ENCODE measurements around the gene DRG2.

DRG2 gene

GRCh38 chr17:18110636-18111145, 22.9 kb downstream of the DRG2 start:
- Histone ChIP-seq H3K36me3 (ENCODE audit: control insufficient read depth in 1 of 2, insufficient read depth in 2 of 2, low read length in 2 of 2) (peaks cover 6 to 12% of the 10 kb centered on the region in 2 donors), H3K4me3 (ENCODE audit: low read depth in 1 of 2, low read length in 2 of 2) (no peak overlapping the region), H3K4me1 (ENCODE audit: control insufficient read depth in 1 of 2, insufficient read depth in 2 of 2, low read length in 2 of 2) (peaks cover 0 to 2% of the 10 kb centered on the region in 2 donors), H3K9me3 (ENCODE audit: control insufficient read depth in 1 of 2, low read length in 2 of 2) (no peaks in the 10 kb centered on the region), H3K9ac (ENCODE audit: low read depth in 1 of 2, low read length in 2 of 2) (no peak overlapping the region), H3K27ac (ENCODE audit: low read depth, low read length) (no peak overlapping the region), H3K27me3 (ENCODE audit: control insufficient read depth in 1 of 2, insufficient read depth in 2 of 2, low read length in 2 of 2) (no peaks in the 10 kb centered on the region)

- peaks cover 0 to 4% of the 10 kb centered on the region in 2 donors for H3K4me1 ChIP-seq (ENCODE audit: control insufficient read depth in 1 of 2, insufficient read depth in 2 of 2, low read length in 2 of 2)
- no peak overlapping the region for H3K27ac ChIP-seq (ENCODE audit: low read depth, low read length)
- peaks cover 6 to 8% of the 10 kb centered on the region in 2 donors for H3K36me3 ChIP-seq (ENCODE audit: control insufficient read depth in 1 of 2, insufficient read depth in 2 of 2, low read length in 2 of 2)
- no peak overlapping the region for H3K9ac ChIP-seq (ENCODE audit: low read depth in 1 of 2, low read length in 2 of 2)
- H3K27me3 ChIP-seq (ENCODE audit: control insufficient read depth in 1 of 2, insufficient read depth in 2 of 2, low read length in 2 of 2) = no peaks in the 10 kb centered on the region
- H3K9me3 ChIP-seq (ENCODE audit: control insufficient read depth in 1 of 2, low read length in 2 of 2) = no peaks in the 10 kb centered on the region
- H3K4me3 ChIP-seq (ENCODE audit: low read depth in 1 of 2, low read length in 2 of 2) = no peak overlapping the region
Observed at GRCh38 chr17:18111330-18111971, 23.7 kb downstream of the DRG2 start.

- Histone ChIP-seq H3K9me3 (ENCODE audit: control insufficient read depth in 1 of 2, low read length in 2 of 2) (no peaks in the 10 kb centered on the region), H3K4me3 (ENCODE audit: low read depth in 1 of 2, low read length in 2 of 2) (no peak overlapping the region), H3K4me1 (ENCODE audit: control insufficient read depth in 1 of 2, insufficient read depth in 2 of 2, low read length in 2 of 2) (peaks cover 0 to 4% of the 10 kb centered on the region in 2 donors), H3K36me3 (ENCODE audit: control insufficient read depth in 1 of 2, insufficient read depth in 2 of 2, low read length in 2 of 2) (no peaks in the 10 kb centered on the region), H3K27ac (ENCODE audit: low read depth, low read length) (no peak overlapping the region), H3K9ac (ENCODE audit: low read depth in 1 of 2, low read length in 2 of 2) (no peak overlapping the region), H3K27me3 (ENCODE audit: control insufficient read depth in 1 of 2, insufficient read depth in 2 of 2, low read length in 2 of 2) (no peaks in the 10 kb centered on the region)
Observed at GRCh38 chr17:18115517-18115916, 27.8 kb downstream of the DRG2 start.

DNA sequence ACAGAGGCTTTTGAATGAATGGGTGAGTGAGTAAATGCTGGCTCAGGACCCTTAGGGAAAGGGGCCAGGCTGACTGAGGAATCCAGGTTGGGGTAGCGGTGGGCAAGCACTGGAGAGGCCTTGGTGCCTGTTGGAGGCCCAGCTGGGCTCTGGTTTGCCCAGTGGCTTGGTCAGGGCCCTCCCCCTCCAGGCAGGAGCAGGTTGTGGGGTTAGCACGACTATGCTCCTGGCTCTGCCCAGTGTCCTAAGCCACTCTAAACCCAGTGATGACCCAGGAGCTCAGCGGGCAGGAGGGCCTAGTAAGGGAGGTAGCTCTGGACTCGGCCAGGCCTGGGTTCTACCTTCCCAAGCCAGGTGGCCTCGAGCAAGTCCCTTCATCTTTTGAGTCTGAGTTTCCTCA, 28.3 kb downstream of the DRG2 start:
- no peaks in the 10 kb centered on the region for H3K27me3 ChIP-seq (ENCODE audit: control insufficient read depth in 1 of 2, insufficient read depth in 2 of 2, low read length in 2 of 2)
- H3K27ac ChIP-seq (ENCODE audit: low read depth, low read length) = no peak overlapping the region
- H3K4me3 ChIP-seq (ENCODE audit: low read depth in 1 of 2, low read length in 2 of 2) = no peak overlapping the region
- peaks cover 0 to 4% of the 10 kb centered on the region in 2 donors for H3K4me1 ChIP-seq (ENCODE audit: control insufficient read depth in 1 of 2, insufficient read depth in 2 of 2, low read length in 2 of 2)
- no peak overlapping the region for H3K9ac ChIP-seq (ENCODE audit: low read depth in 1 of 2, low read length in 2 of 2)
- no peaks in the 10 kb centered on the region for H3K9me3 ChIP-seq (ENCODE audit: control insufficient read depth in 1 of 2, low read length in 2 of 2)
- no peaks in the 10 kb centered on the region for H3K36me3 ChIP-seq (ENCODE audit: control insufficient read depth in 1 of 2, insufficient read depth in 2 of 2, low read length in 2 of 2)

- Histone ChIP-seq H3K9me3 (ENCODE audit: control insufficient read depth in 1 of 2, low read length in 2 of 2) (no peaks in the 10 kb centered on the region), H3K4me1 (ENCODE audit: control insufficient read depth in 1 of 2, insufficient read depth in 2 of 2, low read length in 2 of 2) (peaks cover 0 to 4% of the 10 kb centered on the region in 2 donors), H3K4me3 (ENCODE audit: low read depth in 1 of 2, low read length in 2 of 2) (no peak overlapping the region), H3K27ac (ENCODE audit: low read depth, low read length) (no peak overlapping the region), H3K36me3 (ENCODE audit: control insufficient read depth in 1 of 2, insufficient read depth in 2 of 2, low read length in 2 of 2) (no peaks in the 10 kb centered on the region), H3K9ac (ENCODE audit: low read depth in 1 of 2, low read length in 2 of 2) (no peak overlapping the region), H3K27me3 (ENCODE audit: control insufficient read depth in 1 of 2, insufficient read depth in 2 of 2, low read length in 2 of 2) (no peaks in the 10 kb centered on the region)
Observed at GRCh38 chr17:18117533-18117932, 29.8 kb downstream of the DRG2 start.

GRCh38 chr17:18117982-18118975, 30.5 kb downstream of the DRG2 start:
- peaks cover 0 to 4% of the 10 kb centered on the region in 2 donors for H3K4me1 ChIP-seq (ENCODE audit: control insufficient read depth in 1 of 2, insufficient read depth in 2 of 2, low read length in 2 of 2)
- H3K36me3 ChIP-seq (ENCODE audit: control insufficient read depth in 1 of 2, insufficient read depth in 2 of 2, low read length in 2 of 2) = no peaks in the 10 kb centered on the region
- no peak overlapping the region for H3K9ac ChIP-seq (ENCODE audit: low read depth in 1 of 2, low read length in 2 of 2)
- no peaks in the 10 kb centered on the region for H3K27me3 ChIP-seq (ENCODE audit: control insufficient read depth in 1 of 2, insufficient read depth in 2 of 2, low read length in 2 of 2)
- no peak overlapping the region for H3K27ac ChIP-seq (ENCODE audit: low read depth, low read length)
- no peak overlapping the region for H3K4me3 ChIP-seq (ENCODE audit: low read depth in 1 of 2, low read length in 2 of 2)
- H3K9me3 ChIP-seq (ENCODE audit: control insufficient read depth in 1 of 2, low read length in 2 of 2) = no peaks in the 10 kb centered on the region

GRCh38 chr17:18119166-18119745, 31.5 kb downstream of the DRG2 start:
- no peak overlapping the region for H3K4me3 ChIP-seq (ENCODE audit: low read depth in 1 of 2, low read length in 2 of 2)

GRCh38 chr17:18119938-18120337, 32.2 kb downstream of the DRG2 start:
- Histone ChIP-seq H3K4me3 (ENCODE audit: low read depth in 1 of 2, low read length in 2 of 2) (no peak overlapping the region), H3K27me3 (ENCODE audit: control insufficient read depth in 1 of 2, insufficient read depth in 2 of 2, low read length in 2 of 2) (no peaks in the 10 kb centered on the region), H3K9me3 (ENCODE audit: control insufficient read depth in 1 of 2, low read length in 2 of 2) (no peaks in the 10 kb centered on the region), H3K4me1 (ENCODE audit: control insufficient read depth in 1 of 2, insufficient read depth in 2 of 2, low read length in 2 of 2) (peaks cover 0 to 4% of the 10 kb centered on the region in 2 donors), H3K27ac (ENCODE audit: low read depth, low read length) (no peak overlapping the region), H3K9ac (ENCODE audit: low read depth in 1 of 2, low read length in 2 of 2) (no peak overlapping the region), H3K36me3 (ENCODE audit: control insufficient read depth in 1 of 2, insufficient read depth in 2 of 2, low read length in 2 of 2) (no peaks in the 10 kb centered on the region)

More at GRCh38 chr17:18119166-18119745, 31.5 kb downstream of the DRG2 start:
- Histone ChIP-seq H3K36me3 (ENCODE audit: control insufficient read depth in 1 of 2, insufficient read depth in 2 of 2, low read length in 2 of 2) (no peaks in the 10 kb centered on the region), H3K4me1 (ENCODE audit: control insufficient read depth in 1 of 2, insufficient read depth in 2 of 2, low read length in 2 of 2) (peaks cover 0 to 4% of the 10 kb centered on the region in 2 donors), H3K27ac (ENCODE audit: low read depth, low read length) (no peak overlapping the region), H3K9me3 (ENCODE audit: control insufficient read depth in 1 of 2, low read length in 2 of 2) (no peaks in the 10 kb centered on the region), H3K27me3 (ENCODE audit: control insufficient read depth in 1 of 2, insufficient read depth in 2 of 2, low read length in 2 of 2) (no peaks in the 10 kb centered on the region), H3K9ac (ENCODE audit: low read depth in 1 of 2, low read length in 2 of 2) (no peak overlapping the region)

GRCh38 chr17:18120461-18121017, 32.8 kb downstream of the DRG2 start:
- Histone ChIP-seq H3K27ac (ENCODE audit: low read depth, low read length) (no peak overlapping the region), H3K27me3 (ENCODE audit: control insufficient read depth in 1 of 2, insufficient read depth in 2 of 2, low read length in 2 of 2) (no peaks in the 10 kb centered on the region), H3K9me3 (ENCODE audit: control insufficient read depth in 1 of 2, low read length in 2 of 2) (no peaks in the 10 kb centered on the region), H3K4me3 (ENCODE audit: low read depth in 1 of 2, low read length in 2 of 2) (no peak overlapping the region), H3K9ac (ENCODE audit: low read depth in 1 of 2, low read length in 2 of 2) (no peak overlapping the region), H3K4me1 (ENCODE audit: control insufficient read depth in 1 of 2, insufficient read depth in 2 of 2, low read length in 2 of 2) (peaks cover 0 to 4% of the 10 kb centered on the region in 2 donors), H3K36me3 (ENCODE audit: control insufficient read depth in 1 of 2, insufficient read depth in 2 of 2, low read length in 2 of 2) (no peaks in the 10 kb centered on the region)
